Cortex of kidney (tissue), 1 donor: ENCODE results near the gene LMX1A.

Experiments
- DNase-seq: peaks from one replicate; lab custom pipeline; 2025; lab: John Stamatoyannopoulos, UW

Gene LMX1A

GRCh38 chr1:165355977-165356811, at the start of gene LMX1A:
TSS of gene LMX1A (minus strand) at chr1:165356715. CDS start at chr1:165355559, 1,156 bp downstream.
- no peak for DNase-seq

- no peak for DNase-seq
Measured at GRCh38 chr1:165403835-165404482, 47.4 kb upstream of the LMX1A start.

- no peak for DNase-seq
Measured at GRCh38 chr1:165402517-165403111, 46.1 kb upstream of the LMX1A start.

GRCh38 chr1:165397944-165398343, 41.4 kb upstream of the LMX1A start:
- DNase-seq, result no peak

- no peak for DNase-seq
Measured at GRCh38 chr1:165395901-165396300, 39.4 kb upstream of the LMX1A start.

GRCh38 chr1:165395478-165395877, 39.0 kb upstream of the LMX1A start:
- DNase-seq, result no peak

GRCh38 chr1:165392634-165393571, 36.4 kb upstream of the LMX1A start:
- no peak for DNase-seq

GRCh38 chr1:165389609-165390008, 33.1 kb upstream of the LMX1A start:
- DNase-seq, result no peak

GRCh38 chr1:165387961-165388360, 31.4 kb upstream of the LMX1A start:
- no peak for DNase-seq

GRCh38 chr1:165387505-165387904, 31.0 kb upstream of the LMX1A start:
- DNase-seq, result no peak

- no peak for DNase-seq
Measured at GRCh38 chr1:165383599-165384405, 27.3 kb upstream of the LMX1A start.

GRCh38 chr1:165383067-165383466, 26.6 kb upstream of the LMX1A start:
- no peak for DNase-seq

- DNase-seq, result no peak
Measured at GRCh38 chr1:165381745-165382505, 25.4 kb upstream of the LMX1A start.

GRCh38 chr1:165376811-165377311, 20.3 kb upstream of the LMX1A start:
- DNase-seq, result no peak

GRCh38 chr1:165376041-165376810, 19.7 kb upstream of the LMX1A start:
- DNase-seq, result no peak

- no peak for DNase-seq
Measured at GRCh38 chr1:165375623-165376022, 19.1 kb upstream of the LMX1A start.

GRCh38 chr1:165371588-165372225, 15.2 kb upstream of the LMX1A start:
- no peak for DNase-seq

GRCh38 chr1:165369255-165369848, 12.8 kb upstream of the LMX1A start:
- DNase-seq, result no peak
